Measurements from ENCODE around the gene TALDO1. TPM values are rescaled to one million over a fixed set of nuclear protein-coding genes. Genes with fewer than 3 reads are reported as not detected.

TALDO1 gene
- total and polyA plus RNA-seq, 3 donors from 2014 or later: 84.8 to 88.1 (median 86.6) TPM

GRCh38 chr11:813072-813455 is 65.8 kb downstream of the TALDO1 start:
- peaks cover 15% of the 10 kb centered on the region for H3K4me1 ChIP-seq
- H3K27me3 ChIP-seq: no peaks in the 10 kb centered on the region
- no peak for DNase-seq
- H3K36me3 ChIP-seq (ENCODE audit: low read depth, missing control alignments): no peaks in the 10 kb centered on the region
- no peak overlapping the region for H3K4me3 ChIP-seq
- no peak for TF ChIP-seq CTCF (IDR thresholded peaks at IDR 0.05)
- no peak for TF ChIP-seq POLR2A (IDR thresholded peaks at IDR 0.05)
- no peaks in the 10 kb centered on the region for H3K9me3 ChIP-seq
- 90 to 97% methylated on average over 5 to 6 of the region's 6 CpGs for WGBS, 2 donors
- intact Hi-C loops (cut with DNase I; ENCODE audit: low total_unique reads): no loop called here
- H3K27ac ChIP-seq: no peak overlapping the region

- Histone ChIP-seq H3K4me1 (peaks cover 14% of the 10 kb centered on the region), H3K27ac (no peak overlapping the region), H3K4me3 (no peak overlapping the region), H3K9me3 (no peaks in the 10 kb centered on the region), H3K36me3 (ENCODE audit: low read depth, missing control alignments) (no peaks in the 10 kb centered on the region), H3K27me3 (no peaks in the 10 kb centered on the region)
- 67 to 68% methylated on average over 9 of the region's 9 CpGs for WGBS, 2 donors
- intact Hi-C loops (cut with DNase I; ENCODE audit: low total_unique reads): no loop called here
- TF ChIP-seq CTCF (IDR thresholded peaks at IDR 0.05) (no peak), POLR2A (IDR thresholded peaks at IDR 0.05) (no peak)
- DNase-seq: no peak
Measured at GRCh38 chr11:813456-814096, 66.3 kb downstream of the TALDO1 start.

Small RNA genes within 50 kb of the gene (small RNA-seq; reads per million reads assigned to genes)
- gene SNORA52: 0 reads per million in 2 donors

Other genes starting within 250 kb of the TALDO1 start
- gene RNH1, start 240.2 kb upstream of the TALDO1 start, total RNA-seq: 100 to 1,000 TPM; 210 to 264 TPM
- 211 TPM for gene RNH1, start 240.2 kb upstream of the TALDO1 start, polyA plus RNA-seq (ENCODE audit: insufficient read depth, low read depth, low replicate concordance)
- gene HRAS, start 211.9 kb upstream of the TALDO1 start, total RNA-seq: 10 to 100 TPM; 35.1 to 49.7 TPM
- gene HRAS, start 211.9 kb upstream of the TALDO1 start, polyA plus RNA-seq (ENCODE audit: insufficient read depth, low read depth, low replicate concordance): 31.4 TPM
- 10 to 100 TPM; 11.6 to 22.2 TPM for gene LRRC56, start 209.9 kb upstream of the TALDO1 start, total RNA-seq
- 23.5 TPM for gene LRRC56, start 209.9 kb upstream of the TALDO1 start, polyA plus RNA-seq (ENCODE audit: insufficient read depth, low read depth, low replicate concordance)
- 10 to 100 TPM; 29.2 to 59.9 TPM for gene LMNTD2, start 186.7 kb upstream of the TALDO1 start, total RNA-seq
- gene LMNTD2, start 186.7 kb upstream of the TALDO1 start, polyA plus RNA-seq (ENCODE audit: insufficient read depth, low read depth, low replicate concordance): 26.1 TPM
- 10 to 100 TPM; 22.0 to 35.7 TPM for gene RASSF7, start 186.5 kb upstream of the TALDO1 start, total RNA-seq
- 13.2 TPM for gene RASSF7, start 186.5 kb upstream of the TALDO1 start, polyA plus RNA-seq (ENCODE audit: insufficient read depth, low read depth, low replicate concordance)
- gene PHRF1, start 171.0 kb upstream of the TALDO1 start, total RNA-seq: 10 to 100 TPM; 62.9 to 74.4 TPM
- gene PHRF1, start 171.0 kb upstream of the TALDO1 start, polyA plus RNA-seq (ENCODE audit: insufficient read depth, low read depth, low replicate concordance): 30.2 TPM
- 10 to 100 TPM; 13.0 to 30.1 TPM for gene IRF7, start 131.5 kb upstream of the TALDO1 start, total RNA-seq
- gene IRF7, start 131.5 kb upstream of the TALDO1 start, polyA plus RNA-seq (ENCODE audit: insufficient read depth, low read depth, low replicate concordance): 9.9 TPM
- gene CDHR5, start 122.5 kb upstream of the TALDO1 start, total RNA-seq: under 1 TPM; 0.12 to 0.63 TPM
- gene CDHR5, start 122.5 kb upstream of the TALDO1 start, polyA plus RNA-seq (ENCODE audit: insufficient read depth, low read depth, low replicate concordance): 2.3 TPM
- gene SCT, start 120.3 kb upstream of the TALDO1 start, total RNA-seq: 1 to 10 TPM; 3.4 to 9.3 TPM
- gene SCT, start 120.3 kb upstream of the TALDO1 start, polyA plus RNA-seq (ENCODE audit: insufficient read depth, low read depth, low replicate concordance): 1.5 TPM
- gene DRD4, start 110.2 kb upstream of the TALDO1 start, total RNA-seq: 1 to 10 TPM; 2.0 to 3.3 TPM
- 1.5 TPM for gene DRD4, start 110.2 kb upstream of the TALDO1 start, polyA plus RNA-seq (ENCODE audit: insufficient read depth, low read depth, low replicate concordance)
- 100 to 1,000 TPM in 1 of 2 donors, 10 to 100 TPM in 1; 82.5 to 116 TPM for gene DEAF1, start 52.2 kb upstream of the TALDO1 start, total RNA-seq
- gene DEAF1, start 52.2 kb upstream of the TALDO1 start, polyA plus RNA-seq (ENCODE audit: insufficient read depth, low read depth, low replicate concordance): 47.9 TPM
- 10 to 100 TPM; 72.8 to 74.5 TPM for gene TMEM80, start 51.6 kb upstream of the TALDO1 start, total RNA-seq
- gene TMEM80, start 51.6 kb upstream of the TALDO1 start, polyA plus RNA-seq (ENCODE audit: insufficient read depth, low read depth, low replicate concordance): 38.9 TPM
- 10 to 100 TPM; 27.3 to 29.1 TPM for gene EPS8L2, start 41.2 kb upstream of the TALDO1 start, total RNA-seq
- 14.3 TPM for gene EPS8L2, start 41.2 kb upstream of the TALDO1 start, polyA plus RNA-seq (ENCODE audit: insufficient read depth, low read depth, low replicate concordance)
- gene GATD1, start 30.0 kb downstream of the TALDO1 start, total RNA-seq: 10 to 100 TPM; 80.9 to 84.2 TPM
- gene GATD1, start 30.0 kb downstream of the TALDO1 start, polyA plus RNA-seq (ENCODE audit: insufficient read depth, low read depth, low replicate concordance): 64.3 TPM
- 1 to 10 TPM; 1.0 to 2.1 TPM for gene CEND1, start 42.6 kb downstream of the TALDO1 start, total RNA-seq
- 0.50 TPM for gene CEND1, start 42.6 kb downstream of the TALDO1 start, polyA plus RNA-seq (ENCODE audit: insufficient read depth, low read depth, low replicate concordance)
- 10 to 100 TPM; 39.7 to 42.4 TPM for gene SLC25A22, start 50.8 kb downstream of the TALDO1 start, total RNA-seq
- 25.1 TPM for gene SLC25A22, start 50.8 kb downstream of the TALDO1 start, polyA plus RNA-seq (ENCODE audit: insufficient read depth, low read depth, low replicate concordance)
- gene PIDD1, start 57.8 kb downstream of the TALDO1 start, total RNA-seq: 10 to 100 TPM; 50.7 to 59.3 TPM
- 17.6 TPM for gene PIDD1, start 57.8 kb downstream of the TALDO1 start, polyA plus RNA-seq (ENCODE audit: insufficient read depth, low read depth, low replicate concordance)
- 100 to 1,000 TPM; 193 to 864 TPM for gene RPLP2, start 62.5 kb downstream of the TALDO1 start, total RNA-seq
- gene RPLP2, start 62.5 kb downstream of the TALDO1 start, polyA plus RNA-seq (ENCODE audit: insufficient read depth, low read depth, low replicate concordance): 943 TPM
- 100 to 1,000 TPM in 1 of 2 donors, 10 to 100 TPM in 1; 96.7 to 108 TPM for gene PNPLA2, start 71.5 kb downstream of the TALDO1 start, total RNA-seq
- 86.7 TPM for gene PNPLA2, start 71.5 kb downstream of the TALDO1 start, polyA plus RNA-seq (ENCODE audit: insufficient read depth, low read depth, low replicate concordance)
- 1 to 10 TPM; 6.5 to 7.4 TPM for gene CRACR2B, start 80.5 kb downstream of the TALDO1 start, total RNA-seq
- 4.9 TPM for gene CRACR2B, start 80.5 kb downstream of the TALDO1 start, polyA plus RNA-seq (ENCODE audit: insufficient read depth, low read depth, low replicate concordance)
- 100 to 1,000 TPM; 108 to 195 TPM for gene CD151, start 85.5 kb downstream of the TALDO1 start, total RNA-seq
- 201 TPM for gene CD151, start 85.5 kb downstream of the TALDO1 start, polyA plus RNA-seq (ENCODE audit: insufficient read depth, low read depth, low replicate concordance)
- gene POLR2L, start 95.1 kb downstream of the TALDO1 start, total RNA-seq: 10 to 100 TPM; 32.9 to 48.4 TPM
- 97.3 TPM for gene POLR2L, start 95.1 kb downstream of the TALDO1 start, polyA plus RNA-seq (ENCODE audit: insufficient read depth, low read depth, low replicate concordance)
- 10 to 100 TPM; 49.1 to 87.0 TPM for gene TSPAN4, start 95.4 kb downstream of the TALDO1 start, total RNA-seq
- 47.2 TPM for gene TSPAN4, start 95.4 kb downstream of the TALDO1 start, polyA plus RNA-seq (ENCODE audit: insufficient read depth, low read depth, low replicate concordance)
- gene CHID1, start 163.3 kb downstream of the TALDO1 start, total RNA-seq: 100 to 1,000 TPM; 146 to 176 TPM
- 134 TPM for gene CHID1, start 163.3 kb downstream of the TALDO1 start, polyA plus RNA-seq (ENCODE audit: insufficient read depth, low read depth, low replicate concordance)
- 10 to 100 TPM; 82.0 to 95.0 TPM for gene AP2A2, start 178.4 kb downstream of the TALDO1 start, total RNA-seq
- gene AP2A2, start 178.4 kb downstream of the TALDO1 start, polyA plus RNA-seq (ENCODE audit: insufficient read depth, low read depth, low replicate concordance): 106 TPM

Measured in testis (tissue), 3 donors.